ENCODE data around the gene SLC28A2.
"Not testable (repeated sequence)": the region's sequence is repeated elsewhere in the genome, so short reads cannot be mapped to it uniquely, and the experiment has no call there.

SLC28A2 gene

GRCh38 chr15:45251888-45252287, at the start of gene SLC28A2:
TSS of gene SLC28A2 (plus strand) at chr15:45252234. CDS start at chr15:45253216, 982 bp downstream.
- DNase-seq (ENCODE audit: low spot score): no peak

- DNase-seq (ENCODE audit: low spot score): no peak
Measured at GRCh38 chr15:45203182-45203581, 48.9 kb upstream of the SLC28A2 start.

GRCh38 chr15:45205192-45205591, 46.8 kb upstream of the SLC28A2 start:
- DNase-seq (ENCODE audit: low spot score): peak; percentile 78

- no peak for DNase-seq (ENCODE audit: low spot score)
Measured at GRCh38 chr15:45212493-45212892, 39.5 kb upstream of the SLC28A2 start.

- DNase-seq (ENCODE audit: low spot score): peak; percentile 11
Measured at GRCh38 chr15:45221053-45221599, 30.9 kb upstream of the SLC28A2 start.

- no peak for DNase-seq (ENCODE audit: low spot score)
Measured at GRCh38 chr15:45221967-45222366, 30.1 kb upstream of the SLC28A2 start.

GRCh38 chr15:45224621-45225217, 27.3 kb upstream of the SLC28A2 start:
- no peak for DNase-seq (ENCODE audit: low spot score)

GRCh38 chr15:45225506-45226273, 26.3 kb upstream of the SLC28A2 start:
- no peak for DNase-seq (ENCODE audit: low spot score)

GRCh38 chr15:45228931-45229330, 23.1 kb upstream of the SLC28A2 start:
- no peak for DNase-seq (ENCODE audit: low spot score)

- no peak for DNase-seq (ENCODE audit: low spot score)
Measured at GRCh38 chr15:45230245-45230965, 21.6 kb upstream of the SLC28A2 start.

- no peak for DNase-seq (ENCODE audit: low spot score)
Measured at GRCh38 chr15:45231132-45231531, 20.9 kb upstream of the SLC28A2 start.

GRCh38 chr15:45231864-45232562, 20.0 kb upstream of the SLC28A2 start:
- no peak for DNase-seq (ENCODE audit: low spot score)

GRCh38 chr15:45234562-45235235, 17.3 kb upstream of the SLC28A2 start:
- no peak for DNase-seq (ENCODE audit: low spot score)

GRCh38 chr15:45236806-45237205, 15.2 kb upstream of the SLC28A2 start:
- not testable (repeated sequence) for DNase-seq (ENCODE audit: low spot score)

- DNase-seq (ENCODE audit: low spot score): no peak
Measured at GRCh38 chr15:45242289-45242688, 9.7 kb upstream of the SLC28A2 start.

- no peak for DNase-seq (ENCODE audit: low spot score)
Measured at GRCh38 chr15:45249125-45249780, 2.8 kb upstream of the SLC28A2 start.

GRCh38 chr15:45253330-45253729, 1.3 kb downstream of the SLC28A2 start:
- DNase-seq (ENCODE audit: low spot score): no peak

- DNase-seq (ENCODE audit: low spot score): no peak
Measured at GRCh38 chr15:45254405-45254804, 2.4 kb downstream of the SLC28A2 start.

- DNase-seq (ENCODE audit: low spot score): not testable (repeated sequence)
Measured at GRCh38 chr15:45254824-45255223, 2.8 kb downstream of the SLC28A2 start.

GRCh38 chr15:45259796-45260195, 7.8 kb downstream of the SLC28A2 start:
- DNase-seq (ENCODE audit: low spot score): no peak

- no peak for DNase-seq (ENCODE audit: low spot score)
Measured at GRCh38 chr15:45262906-45263461, 10.9 kb downstream of the SLC28A2 start.

Data from activated CD4-positive, alpha-beta T cell treated with anti-CD3 and anti-CD28 coated beads, Interleukin-2, Interleukin-4, amounts not matched to agents 100 ng/mL and 50 ng/mL, durations not matched to agents 16 hours and 8 hours (primary cell).